ENCODE data around the gene CCNB2. TPM values are rescaled to one million over a fixed set of nuclear protein-coding genes. Genes with fewer than 3 reads are reported as not detected.

CCNB2 gene
- 89.9 to 101 TPM (median 95.6 TPM) in 5 replicates for total RNA-seq (2022; extraction: Qiagen RNA extraction)

GRCh38 chr15:59104912-59105732 lies at the start of gene CCNB2:
Gene CCNB2 (plus strand): TSS chr15:59105146. CDS start chr15:59105269, 123 bp downstream.

Other genes starting within 250 kb of the CCNB2 start
- gene SLTM, start 171.5 kb upstream of the CCNB2 start, total RNA-seq (2022; extraction: Qiagen RNA extraction): 75.6 to 86.1 TPM (median 79.0 TPM) in 5 replicates
- 17.2 to 32.4 TPM (median 27.4 TPM) in 5 replicates for gene RNF111, start 117.5 kb upstream of the CCNB2 start, total RNA-seq (2022; extraction: Qiagen RNA extraction)
- gene LDHAL6B, start 101.7 kb downstream of the CCNB2 start, total RNA-seq (2022; extraction: Qiagen RNA extraction): 0.05 TPM in 1 of 5 replicates, not detected in the others

All from A549 treated with dexamethasone at 1 μM for 4 hours (cell line).